Mucosa of descending colon (tissue), 3 donors: Measurements from ENCODE around the gene EFHC1. TPM values are rescaled to one million over a fixed set of nuclear protein-coding genes. Genes with fewer than 3 reads are reported as not detected.

Source experiments
- ATAC-seq: fragments of 200-7000 bp; cut with Tn5 transposase; one replicate; pipeline ENCODE4 v1.9.1; 2020; ENCODE audit warnings: mild to moderate bottlenecking, moderate library complexity
- DNase-seq, 3 donors: peaks; one replicate each; pipeline ENCODE4 v3.0.0-alpha.2; 2020
- H3K36me3 ChIP-seq: fragments of 200-600 bp; one replicate; pipeline ENCODE4 v1.8.0; 2021; ENCODE audit warnings: low read depth, mild to moderate bottlenecking
- H3K4me1 ChIP-seq: fragments of 200-600 bp; one replicate; pipeline ENCODE4 v1.8.0; 2021; ENCODE audit warnings: low read depth, mild to moderate bottlenecking
- H3K4me3 ChIP-seq: fragments of 200-600 bp; one replicate; pipeline ENCODE4 v1.8.0; 2021; ENCODE audit warnings: mild to moderate bottlenecking
- H3K9me3 ChIP-seq: fragments of 200-600 bp; one replicate; pipeline ENCODE4 v1.8.0; 2021; ENCODE audit warnings: mild to moderate bottlenecking
- CTCF ChIP-seq: fragments of 200-600 bp; IDR thresholded peaks from one replicate; pipeline ENCODE4 v1.8.0; 2022; ENCODE audit warnings: antibody characterized with exemption, mild to moderate bottlenecking
- intact Hi-C, 2 donors: fragments of 100-400 bp; cut with DNase I in 1 of 2; cut with micrococcal nuclease in 1 of 2; formaldehyde crosslinking; loops; one replicate each; pipeline versions ENCODE4 v1.11.0 to v1.11.1; 2022; cut with DNase I, micrococcal nuclease
- total RNA-seq, 3 donors: library from RNA; stranded (reverse); fragmentation: NEBNext Ultra II Directional in 2 of 3; extraction: Animal tissue kit (Norgen Biotek cat#: 25700) in 2 of 3; gene quantifications; one replicate each; pipeline versions ENCODE4 v1.2.1 to v1.2.4, GENCODE V29; 2021 to 2023
- donor health status: DM: no; HTN: no; CAD: no; lungs with moderate emphysema.
- donor health status: DM: no; HTN: no; CAD: no.
- donor health status: DM: no; HTN: yes; CAD: no.

EFHC1 gene
- total RNA-seq, 3 donors from 2014 or later: 10.8 to 22.2 (median 20.5) TPM

GRCh38 chr6:52511572-52512151, 91.5 kb downstream of the EFHC1 start:
- no peaks in the 10 kb centered on the region for H3K9me3 ChIP-seq
- peaks cover 3% of the 10 kb centered on the region for H3K36me3 ChIP-seq
- intact Hi-C loops: loop anchor here in 1 of 2 donors (5.0 kb wide), 1 partner anchor 61 kb away; no protein-coding TSS in a partner anchor
- H3K4me1 ChIP-seq: no peaks in the 10 kb centered on the region
- DNase-seq (no peak), ATAC-seq (no peak)
- H3K4me3 ChIP-seq: no peak overlapping the region
- no peak for TF ChIP-seq CTCF

- Histone ChIP-seq H3K4me3 (no peak overlapping the region), H3K9me3 (no peaks in the 10 kb centered on the region), H3K4me1 (no peaks in the 10 kb centered on the region), H3K36me3 (peaks cover 3% of the 10 kb centered on the region)
- intact Hi-C loops: loop anchor here in 1 of 2 donors (5.0 kb wide), 1 partner anchor 60 kb away; no protein-coding TSS in a partner anchor
- ATAC-seq (peak; percentile 64), DNase-seq (no peak)
- no peak for TF ChIP-seq CTCF
Measured at GRCh38 chr6:52512199-52512598, 92.1 kb downstream of the EFHC1 start.

GRCh38 chr6:52513464-52513863, 93.3 kb downstream of the EFHC1 start:
- Histone ChIP-seq H3K9me3 (no peaks in the 10 kb centered on the region), H3K4me3 (no peak overlapping the region), H3K4me1 (no peaks in the 10 kb centered on the region), H3K36me3 (no peaks in the 10 kb centered on the region)
- no peak for TF ChIP-seq CTCF
- intact Hi-C loops: loop anchor here in 1 of 2 donors (5.0 kb wide), 1 partner anchor 59 kb away; no protein-coding TSS in a partner anchor
- DNase-seq: no peak
- ATAC-seq: no peak

- no peaks in the 10 kb centered on the region for H3K9me3 ChIP-seq
- H3K36me3 ChIP-seq: no peaks in the 10 kb centered on the region
- TF ChIP-seq CTCF: no peak
- DNase-seq (no peak), ATAC-seq (no peak)
- intact Hi-C loops: loop anchor here in 1 of 2 donors (5.0 kb wide), 1 partner anchor 58 kb away; no protein-coding TSS in a partner anchor
- H3K4me1 ChIP-seq: no peaks in the 10 kb centered on the region
- H3K4me3 ChIP-seq: no peak overlapping the region
Measured at GRCh38 chr6:52513896-52514295, 93.8 kb downstream of the EFHC1 start.

- Histone ChIP-seq H3K36me3 (no peaks in the 10 kb centered on the region), H3K4me1 (no peaks in the 10 kb centered on the region), H3K4me3 (no peak overlapping the region), H3K9me3 (no peaks in the 10 kb centered on the region)
- no peak for DNase-seq
- intact Hi-C loops: loop anchor here in 1 of 2 donors (5.0 kb wide), 1 partner anchor 58 kb away; no protein-coding TSS in a partner anchor
- ATAC-seq: no peak
- no peak for TF ChIP-seq CTCF
Measured at GRCh38 chr6:52514514-52514913, 94.4 kb downstream of the EFHC1 start.
